NCI-H1930 (cell line): ENCODE measurements around the gene ST6GALNAC3.

Experiments
- DNase-seq, 2 experiments: peaks; one replicate each; lab custom pipeline; 2025; lab: John Stamatoyannopoulos, UW

Gene ST6GALNAC3

DNA sequence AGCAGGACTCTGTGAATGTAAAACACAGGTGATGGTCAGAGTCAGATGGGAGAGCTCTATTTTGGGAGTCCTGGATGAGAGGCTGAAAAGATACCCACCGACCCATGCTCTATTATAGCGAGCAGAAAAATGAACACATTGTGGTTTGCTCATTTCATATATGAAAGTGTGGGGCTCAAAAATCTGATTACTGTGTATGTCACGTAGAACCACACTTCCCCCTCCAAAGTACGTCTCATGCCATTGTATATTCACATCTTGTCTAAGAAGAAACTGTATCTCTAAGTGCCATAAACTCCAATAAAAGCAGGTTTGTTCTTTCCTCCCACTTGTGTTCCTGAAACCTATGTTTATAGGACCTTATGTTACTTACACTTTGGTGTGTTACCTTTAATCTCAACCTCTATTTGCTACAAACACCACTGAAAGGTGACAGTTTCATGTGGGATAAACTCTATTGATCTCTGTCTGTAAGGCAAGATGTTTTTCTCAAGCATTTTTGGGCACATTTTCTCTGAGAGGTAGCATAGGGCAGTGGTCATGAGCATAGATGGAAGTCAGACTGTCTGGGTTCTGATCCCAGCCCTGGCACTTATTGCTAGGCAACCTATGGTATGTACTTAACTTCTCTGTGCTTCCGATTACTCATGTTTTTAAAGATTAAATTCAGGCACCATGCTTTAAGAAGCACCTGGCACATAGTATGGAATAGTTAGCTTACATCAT is 214.4 kb downstream of the ST6GALNAC3 start:
- DNase-seq, result no peak

- no peak for DNase-seq
These were observed 215.1 kb downstream of the ST6GALNAC3 start for GRCh38 chr1:76289692-76290091.

GRCh38 chr1:76290271-76290670 is 215.7 kb downstream of the ST6GALNAC3 start:
- no peak for DNase-seq

DNA sequence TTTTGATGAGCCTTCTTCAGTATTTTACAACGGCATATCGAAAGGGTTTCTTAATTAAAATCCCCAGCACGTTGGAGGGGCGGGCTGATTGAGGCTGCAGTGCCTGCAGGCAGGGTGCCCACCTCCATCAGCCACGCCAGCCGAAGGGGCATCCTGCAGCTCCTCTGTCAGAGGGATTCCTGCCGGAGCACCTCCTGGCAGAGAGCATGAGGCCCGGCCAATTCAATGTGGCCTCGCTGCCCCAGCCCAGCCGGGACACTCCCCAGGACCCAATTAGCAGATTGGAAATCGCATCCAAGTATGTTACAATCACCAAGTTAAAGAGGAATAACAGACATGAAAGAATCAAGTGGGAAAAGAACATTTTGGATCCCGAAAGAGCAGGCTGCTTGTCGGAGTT is 216.6 kb downstream of the ST6GALNAC3 start:
- DNase-seq, result no peak

DNA sequence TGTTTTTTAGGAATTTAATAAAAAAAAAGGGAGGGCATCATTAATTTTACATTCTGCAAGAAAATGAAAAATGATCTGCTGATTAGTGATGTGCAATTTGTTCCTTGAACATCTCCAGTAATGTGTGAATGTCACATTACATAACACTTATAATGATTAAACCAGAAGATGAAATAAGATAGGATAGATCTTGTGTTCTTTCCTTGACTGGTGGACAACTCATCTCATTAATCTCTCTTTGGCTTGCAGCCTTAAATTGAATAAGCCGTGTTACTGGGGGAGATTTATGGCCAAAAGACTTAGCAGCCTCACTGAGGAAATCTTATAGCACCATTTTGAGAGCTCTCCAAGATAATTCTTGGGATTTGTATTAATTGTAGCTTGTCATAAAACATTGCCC is 217.2 kb downstream of the ST6GALNAC3 start:
- no peak for DNase-seq

DNA sequence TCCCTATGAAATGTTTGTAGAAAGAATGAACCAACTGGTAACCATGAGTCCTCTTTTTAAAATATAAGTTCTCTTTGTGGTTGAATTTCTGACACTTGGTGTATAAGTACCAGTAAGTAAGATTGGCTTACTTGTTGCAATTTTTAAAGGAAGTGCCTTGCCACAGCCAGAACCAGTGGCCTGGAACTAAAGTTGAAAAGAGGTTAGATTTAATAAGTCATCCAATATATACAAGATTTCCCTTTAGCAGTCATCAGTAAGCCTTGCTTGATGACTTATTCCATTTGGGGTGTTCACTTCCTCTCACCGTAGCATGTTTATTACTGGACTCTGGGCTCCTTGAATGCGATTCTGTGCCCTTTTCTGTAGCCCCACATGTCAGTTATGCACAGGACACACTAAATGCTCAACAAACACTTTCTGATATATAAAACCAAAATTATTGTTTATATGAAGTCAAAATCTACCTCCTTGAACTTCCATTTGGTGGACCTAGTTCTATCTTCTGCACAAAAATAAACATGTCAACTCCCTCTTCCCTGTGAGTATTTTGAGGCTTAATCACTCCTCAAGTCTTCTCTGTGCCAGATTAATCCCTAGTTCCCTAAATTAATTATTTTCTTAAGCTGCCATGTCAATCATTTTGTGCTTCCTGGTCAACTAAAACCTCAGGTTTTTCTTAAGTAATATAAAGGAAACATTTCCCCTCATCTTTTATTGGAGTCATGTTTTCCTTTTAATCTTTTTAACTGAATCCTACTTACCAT is 218.1 kb downstream of the ST6GALNAC3 start:
- DNase-seq, result no peak

DNA sequence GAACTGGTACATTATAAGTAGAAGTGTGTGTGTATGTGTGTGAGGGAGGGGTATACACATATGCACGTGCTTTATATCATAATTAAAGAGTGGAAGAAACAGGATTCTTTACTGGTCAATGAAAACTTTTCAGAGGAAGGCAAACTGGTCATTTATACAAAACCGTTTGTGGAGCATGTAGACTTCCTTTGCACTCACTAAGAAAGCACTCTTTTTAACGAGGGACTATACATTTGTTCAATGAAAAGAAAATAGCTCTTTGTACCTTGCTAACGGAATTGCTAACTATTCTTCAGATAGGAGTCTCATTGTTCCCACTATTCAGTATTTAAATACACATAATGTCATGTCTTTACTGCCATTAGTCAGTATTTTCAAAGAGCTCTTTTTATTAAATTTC is 219.3 kb downstream of the ST6GALNAC3 start:
- peak in 1 of 2 experiments; percentile 21 for DNase-seq

GRCh38 chr1:76294482-76295194 is 220.1 kb downstream of the ST6GALNAC3 start:
- DNase-seq, result peak; percentile 21 to 28

DNA sequence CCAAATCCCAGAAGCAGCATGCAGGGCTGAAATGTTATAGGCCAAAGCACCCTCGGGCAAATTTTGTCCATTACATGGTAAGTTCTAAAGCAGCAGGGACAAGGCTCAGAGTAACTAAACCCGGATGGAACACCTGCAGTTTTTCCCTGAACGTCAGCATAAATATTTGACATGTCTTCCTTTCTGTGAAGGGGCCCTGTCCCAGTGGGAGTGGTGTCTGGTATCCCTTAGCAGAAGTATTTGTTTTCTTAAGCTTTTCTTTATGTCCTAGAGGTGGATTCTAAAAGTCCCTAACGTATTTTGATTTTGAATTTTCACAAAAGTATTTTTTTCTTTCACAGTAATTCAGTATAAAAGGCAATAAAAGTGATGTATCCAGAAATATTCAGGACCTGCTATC is 223.9 kb downstream of the ST6GALNAC3 start:
- no peak for DNase-seq

GRCh38 chr1:76299036-76299435 is 224.5 kb downstream of the ST6GALNAC3 start:
- no peak for DNase-seq

DNA sequence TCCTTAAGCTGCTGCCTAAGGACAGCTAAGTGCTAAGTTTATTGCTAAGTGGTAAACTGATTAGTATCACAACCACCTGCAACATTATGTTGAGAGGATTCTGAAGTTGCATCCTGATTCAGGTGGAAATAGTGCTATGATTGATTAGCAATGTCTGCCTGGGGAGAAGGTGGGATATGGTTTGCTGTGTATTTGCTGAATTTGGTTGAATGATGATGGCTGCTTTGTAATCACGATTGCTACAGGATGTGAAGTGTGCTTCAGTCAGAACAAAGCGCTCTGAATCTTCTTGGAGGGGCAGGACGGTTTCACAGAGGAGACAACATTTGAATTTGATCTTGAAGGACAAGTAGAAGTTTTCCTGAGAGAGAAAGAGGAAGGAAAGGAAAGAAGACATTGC is 226.0 kb downstream of the ST6GALNAC3 start:
- no peak for DNase-seq

- no peak for DNase-seq
These were observed 228.3 kb downstream of the ST6GALNAC3 start for GRCh38 chr1:76302711-76303339.

- DNase-seq, result peak in 1 of 2 experiments; percentile 16
These were observed 228.8 kb downstream of the ST6GALNAC3 start for GRCh38 chr1:76303340-76303717.

DNA sequence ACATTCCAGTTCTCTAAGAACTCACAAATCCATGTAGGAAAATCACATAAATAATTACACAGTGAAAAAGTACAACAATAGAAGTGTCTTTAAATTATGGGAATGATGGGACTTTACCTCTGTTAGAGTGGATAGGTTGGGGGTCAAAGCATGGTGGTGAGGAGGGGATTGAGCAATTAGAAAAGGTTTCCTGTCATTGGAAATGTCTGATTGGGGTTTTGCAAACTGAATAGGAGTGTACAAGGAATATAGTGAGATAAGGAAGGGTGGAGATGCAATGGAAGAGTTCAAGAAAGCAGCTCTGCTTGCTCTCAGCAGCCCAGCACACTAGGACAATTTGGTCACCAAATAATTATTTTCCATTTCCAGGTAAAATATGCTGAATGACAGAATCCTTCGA is 238.8 kb downstream of the ST6GALNAC3 start:
- no peak for DNase-seq

- no peak for DNase-seq
These were observed 240.2 kb downstream of the ST6GALNAC3 start for GRCh38 chr1:76314730-76315129.

- DNase-seq, result no peak
These were observed 242.9 kb downstream of the ST6GALNAC3 start for GRCh38 chr1:76317299-76317900.

DNA sequence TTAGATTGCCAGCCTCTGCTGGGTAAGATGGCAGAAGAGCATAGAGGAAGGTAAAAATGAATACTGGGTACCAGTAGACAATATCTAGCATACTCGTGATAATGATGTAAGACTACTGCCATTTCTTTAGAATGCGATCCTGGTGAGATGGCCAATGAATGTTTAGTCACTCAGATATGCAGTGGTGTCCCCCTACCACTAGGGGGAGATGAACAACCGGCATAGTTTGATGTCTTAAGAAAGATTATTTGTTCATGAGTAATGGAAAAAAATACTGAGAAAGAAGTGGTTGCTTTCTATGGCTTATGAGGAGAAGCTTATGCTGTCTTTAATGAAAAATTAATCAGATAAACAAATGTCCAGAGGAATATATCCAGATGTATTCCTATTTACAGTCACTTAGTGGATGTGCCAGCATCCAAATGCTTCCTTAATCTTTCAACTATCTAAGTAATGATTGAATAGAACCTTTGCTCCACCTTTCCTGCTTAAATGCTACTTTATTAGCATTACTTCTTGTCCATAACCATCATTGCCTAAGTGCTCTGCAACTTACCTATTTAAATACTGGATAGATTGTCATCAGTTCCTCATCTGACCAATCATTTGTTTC is 256.6 kb downstream of the ST6GALNAC3 start:
- peak; percentile 18 to 28 for DNase-seq

DNA sequence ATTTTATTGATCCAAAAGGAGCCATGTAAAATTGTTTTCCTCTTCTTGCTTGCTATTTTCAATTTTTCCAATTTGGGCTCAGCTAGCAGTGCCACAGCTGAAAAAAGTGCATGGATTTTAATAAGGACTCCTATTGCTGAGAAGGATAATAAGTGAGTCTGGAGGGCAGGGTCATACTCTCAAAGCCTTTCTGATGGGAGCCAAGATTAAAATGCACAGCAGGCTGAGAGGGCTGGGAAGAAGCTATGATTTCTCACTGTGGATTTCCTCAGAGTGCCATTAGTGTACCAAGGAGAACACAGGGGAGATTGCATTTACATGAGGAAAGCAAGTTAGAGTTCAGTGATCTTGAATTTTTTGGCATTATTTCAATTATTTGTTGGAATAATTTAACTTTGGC is 261.3 kb downstream of the ST6GALNAC3 start:
- no peak for DNase-seq

- DNase-seq, result no peak
These were observed 262.4 kb downstream of the ST6GALNAC3 start for GRCh38 chr1:76336931-76337371.

- no peak for DNase-seq
These were observed 263.1 kb downstream of the ST6GALNAC3 start for GRCh38 chr1:76337542-76338219.

DNA sequence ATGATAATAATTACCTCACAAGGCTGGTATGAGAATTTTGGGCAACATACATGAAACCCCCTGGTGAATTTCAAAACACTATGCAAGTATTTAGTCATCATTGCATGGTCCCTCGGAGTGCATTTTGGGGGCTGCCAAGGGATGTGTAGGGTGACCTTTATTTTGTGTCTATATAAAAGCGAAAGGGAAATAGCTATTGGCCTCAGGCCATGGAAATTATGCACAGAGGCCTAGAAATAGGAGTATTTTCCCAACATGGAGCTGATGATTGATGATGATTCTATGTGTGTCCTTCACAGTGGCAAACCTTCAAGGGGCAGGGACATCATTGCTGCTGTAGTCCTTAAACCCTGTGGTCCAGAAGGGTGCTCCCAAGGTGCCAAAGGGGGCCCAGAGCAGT is 265.5 kb downstream of the ST6GALNAC3 start:
- DNase-seq, result no peak
